ENCODE results near the gene CDC42EP5.

Gene CDC42EP5

GRCh38 chr19:54459282-54460229 lies 13.5 kb downstream of the CDC42EP5 start:
- no peak overlapping the region for H3K9ac ChIP-seq (ENCODE audit: low read depth, low read length)
- peaks cover 29% of the 10 kb centered on the region for H3K4me1 ChIP-seq (ENCODE audit: control insufficient read depth, insufficient read depth, low read length)
- no peaks in the 10 kb centered on the region for H3K9me3 ChIP-seq (replicated peaks; ENCODE audit: low read length)
- no peaks in the 10 kb centered on the region for H3K27me3 ChIP-seq (ENCODE audit: control insufficient read depth, insufficient read depth, low read length)
- no peak overlapping the region for H3K4me2 ChIP-seq (ENCODE audit: low read length)
- no peak overlapping the region for H3K4me3 ChIP-seq (ENCODE audit: low read length)
- peaks cover 69% of the 10 kb centered on the region for H3K36me3 ChIP-seq (ENCODE audit: insufficient read depth, low read length)

GRCh38 chr19:54458648-54459281 lies 14.3 kb downstream of the CDC42EP5 start:
- Histone ChIP-seq H3K27me3 (ENCODE audit: control insufficient read depth, insufficient read depth, low read length) (no peaks in the 10 kb centered on the region), H3K4me2 (ENCODE audit: low read length) (no peak overlapping the region), H3K9me3 (replicated peaks; ENCODE audit: low read length) (no peaks in the 10 kb centered on the region), H3K4me3 (ENCODE audit: low read length) (no peak overlapping the region), H3K4me1 (ENCODE audit: control insufficient read depth, insufficient read depth, low read length) (peaks cover 23% of the 10 kb centered on the region), H3K36me3 (ENCODE audit: insufficient read depth, low read length) (peaks cover 77% of the 10 kb centered on the region), H3K9ac (ENCODE audit: low read depth, low read length) (no peak overlapping the region)

DNA sequence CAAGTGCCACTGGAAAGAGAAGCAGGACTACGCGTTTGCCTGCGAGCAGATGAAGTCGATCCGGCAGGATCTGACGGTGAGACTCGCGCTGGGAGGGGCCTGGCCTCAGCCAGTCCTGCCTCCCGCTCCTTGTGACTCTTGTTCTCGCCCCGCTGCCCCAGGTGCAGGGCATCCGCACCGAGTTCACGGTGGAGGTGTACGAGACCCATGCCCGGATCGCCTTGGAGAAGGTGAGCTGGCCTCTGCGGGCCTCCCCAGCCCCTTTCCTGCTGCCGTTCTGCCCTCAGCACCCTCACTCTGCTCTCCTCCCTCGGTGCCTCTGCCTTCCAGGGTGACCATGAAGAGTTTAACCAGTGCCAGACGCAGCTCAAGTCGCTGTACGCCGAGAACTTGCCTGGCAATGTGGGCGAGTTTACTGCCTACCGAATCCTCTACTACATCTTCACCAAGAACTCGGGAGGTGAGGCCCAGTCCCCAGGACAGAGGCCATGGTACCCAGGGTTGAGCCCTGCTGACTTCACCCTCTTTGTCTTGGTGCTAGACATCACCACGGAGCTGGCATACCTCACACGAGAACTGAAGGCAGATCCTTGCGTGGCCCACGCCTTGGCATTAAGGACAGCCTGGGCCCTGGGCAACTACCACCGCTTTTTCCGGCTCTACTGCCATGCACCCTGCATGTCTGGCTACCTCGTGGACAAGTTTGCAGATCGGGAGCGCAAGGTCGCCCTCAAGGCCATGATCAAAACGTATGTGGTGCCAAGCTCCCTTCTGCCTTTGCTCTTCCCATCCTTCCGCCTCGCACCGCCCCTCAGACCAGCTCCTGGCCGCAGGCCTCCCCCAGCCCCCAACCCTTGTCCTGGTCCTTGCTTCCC lies 15.1 kb downstream of the CDC42EP5 start:
- peaks cover 85% of the 10 kb centered on the region for H3K36me3 ChIP-seq (ENCODE audit: insufficient read depth, low read length)
- H3K9me3 ChIP-seq (replicated peaks; ENCODE audit: low read length) = no peaks in the 10 kb centered on the region
- H3K4me3 ChIP-seq (ENCODE audit: low read length) = no peak overlapping the region
- no peaks in the 10 kb centered on the region for H3K27me3 ChIP-seq (ENCODE audit: control insufficient read depth, insufficient read depth, low read length)
- no peak overlapping the region for H3K4me2 ChIP-seq (ENCODE audit: low read length)
- H3K9ac ChIP-seq (ENCODE audit: low read depth, low read length) = no peak overlapping the region
- H3K4me1 ChIP-seq (ENCODE audit: control insufficient read depth, insufficient read depth, low read length) = peaks cover 17% of the 10 kb centered on the region

GRCh38 chr19:54456423-54457373 lies 16.4 kb downstream of the CDC42EP5 start:
- H3K9me3 ChIP-seq (replicated peaks; ENCODE audit: low read length) = no peaks in the 10 kb centered on the region
- H3K9ac ChIP-seq (ENCODE audit: low read depth, low read length) = no peak overlapping the region
- no peaks in the 10 kb centered on the region for H3K27me3 ChIP-seq (ENCODE audit: control insufficient read depth, insufficient read depth, low read length)
- H3K4me2 ChIP-seq (ENCODE audit: low read length) = no peak overlapping the region
- H3K4me3 ChIP-seq (ENCODE audit: low read length) = no peak overlapping the region
- peaks cover 86% of the 10 kb centered on the region for H3K36me3 ChIP-seq (ENCODE audit: insufficient read depth, low read length)
- H3K4me1 ChIP-seq (ENCODE audit: control insufficient read depth, insufficient read depth, low read length) = peaks cover 9% of the 10 kb centered on the region

DNA sequence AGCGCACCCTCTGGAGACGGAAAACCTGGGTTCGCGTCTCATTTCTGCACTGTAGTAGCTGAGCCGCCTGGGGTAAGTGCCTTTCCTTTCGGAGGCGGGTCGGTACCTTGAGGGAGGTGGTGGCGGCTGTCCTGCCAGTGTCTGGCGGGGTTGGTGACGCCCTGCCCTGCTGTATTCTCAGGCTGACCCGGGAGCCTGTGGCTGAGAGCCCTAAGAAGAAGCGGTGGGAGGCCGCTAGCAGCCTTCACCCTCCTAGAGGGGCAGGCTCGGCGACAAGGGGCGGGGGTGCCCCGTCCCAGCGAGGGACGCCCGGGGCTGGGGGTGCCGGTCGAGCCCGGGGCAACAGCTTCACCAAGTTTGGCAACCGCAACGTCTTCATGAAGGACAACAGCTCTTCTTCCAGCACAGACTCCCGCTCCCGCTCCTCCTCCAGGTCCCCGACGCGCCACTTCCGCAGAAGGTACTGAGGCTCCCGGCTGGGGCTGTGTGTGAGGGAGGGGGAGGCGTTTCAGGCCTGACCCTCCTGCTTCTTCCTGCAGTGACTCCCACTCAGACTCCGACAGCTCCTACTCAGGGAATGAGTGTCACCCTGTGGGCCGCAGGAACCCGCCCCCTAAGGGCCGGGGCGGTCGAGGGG lies 17.2 kb downstream of the CDC42EP5 start:
- Histone ChIP-seq H3K4me2 (ENCODE audit: low read length) (no peak overlapping the region), H3K36me3 (ENCODE audit: insufficient read depth, low read length) (peaks cover 87% of the 10 kb centered on the region), H3K9ac (ENCODE audit: low read depth, low read length) (no peak overlapping the region), H3K4me3 (ENCODE audit: low read length) (no peak overlapping the region), H3K4me1 (ENCODE audit: control insufficient read depth, insufficient read depth, low read length) (peaks cover 12% of the 10 kb centered on the region), H3K27me3 (ENCODE audit: control insufficient read depth, insufficient read depth, low read length) (no peaks in the 10 kb centered on the region), H3K9me3 (replicated peaks; ENCODE audit: low read length) (no peaks in the 10 kb centered on the region)

GRCh38 chr19:54454781-54455675 lies 18.1 kb downstream of the CDC42EP5 start:
- peaks cover 19% of the 10 kb centered on the region for H3K4me1 ChIP-seq (ENCODE audit: control insufficient read depth, insufficient read depth, low read length)
- no peaks in the 10 kb centered on the region for H3K9me3 ChIP-seq (replicated peaks; ENCODE audit: low read length)
- H3K36me3 ChIP-seq (ENCODE audit: insufficient read depth, low read length) = peaks cover 90% of the 10 kb centered on the region
- no peaks in the 10 kb centered on the region for H3K27me3 ChIP-seq (ENCODE audit: control insufficient read depth, insufficient read depth, low read length)
- no peak overlapping the region for H3K9ac ChIP-seq (ENCODE audit: low read depth, low read length)
- no peak overlapping the region for H3K4me2 ChIP-seq (ENCODE audit: low read length)
- no peak overlapping the region for H3K4me3 ChIP-seq (ENCODE audit: low read length)

- Histone ChIP-seq H3K9ac (ENCODE audit: low read depth, low read length) (no peak overlapping the region), H3K9me3 (replicated peaks; ENCODE audit: low read length) (no peaks in the 10 kb centered on the region), H3K4me2 (ENCODE audit: low read length) (no peak overlapping the region), H3K36me3 (ENCODE audit: insufficient read depth, low read length) (peaks cover 92% of the 10 kb centered on the region), H3K4me1 (ENCODE audit: control insufficient read depth, insufficient read depth, low read length) (peaks cover 19% of the 10 kb centered on the region), H3K4me3 (ENCODE audit: low read length) (no peak overlapping the region), H3K27me3 (ENCODE audit: control insufficient read depth, insufficient read depth, low read length) (no peaks in the 10 kb centered on the region)
Observed at GRCh38 chr19:54453921-54454780, 18.9 kb downstream of the CDC42EP5 start.

DNA sequence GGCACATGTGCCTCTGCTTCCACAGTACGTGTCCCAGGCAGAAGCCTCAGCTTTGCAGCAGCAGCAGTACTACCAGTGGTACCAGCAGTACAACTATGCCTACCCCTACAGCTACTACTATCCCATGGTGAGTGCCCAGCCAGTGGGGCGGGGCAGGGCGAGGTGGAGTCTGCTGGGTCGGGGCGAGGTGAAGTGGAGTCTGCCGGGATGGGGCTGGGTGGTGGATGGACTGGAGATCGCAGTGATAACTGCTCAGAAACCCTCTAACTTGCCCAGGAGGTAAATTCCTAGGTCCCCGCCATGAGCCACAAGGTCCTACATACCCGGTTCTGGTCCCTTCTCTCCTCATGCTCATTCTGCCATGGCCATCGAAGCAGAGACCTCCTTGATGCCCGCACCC lies 20.5 kb downstream of the CDC42EP5 start:
- Histone ChIP-seq H3K4me1 (ENCODE audit: control insufficient read depth, insufficient read depth, low read length) (peaks cover 19% of the 10 kb centered on the region), H3K9me3 (replicated peaks; ENCODE audit: low read length) (no peaks in the 10 kb centered on the region), H3K9ac (ENCODE audit: low read depth, low read length) (peak overlapping the region; percentile 2), H3K36me3 (ENCODE audit: insufficient read depth, low read length) (peaks cover 77% of the 10 kb centered on the region), H3K27me3 (ENCODE audit: control insufficient read depth, insufficient read depth, low read length) (no peaks in the 10 kb centered on the region), H3K4me2 (ENCODE audit: low read length) (no peak overlapping the region), H3K4me3 (ENCODE audit: low read length) (no peak overlapping the region)

DNA sequence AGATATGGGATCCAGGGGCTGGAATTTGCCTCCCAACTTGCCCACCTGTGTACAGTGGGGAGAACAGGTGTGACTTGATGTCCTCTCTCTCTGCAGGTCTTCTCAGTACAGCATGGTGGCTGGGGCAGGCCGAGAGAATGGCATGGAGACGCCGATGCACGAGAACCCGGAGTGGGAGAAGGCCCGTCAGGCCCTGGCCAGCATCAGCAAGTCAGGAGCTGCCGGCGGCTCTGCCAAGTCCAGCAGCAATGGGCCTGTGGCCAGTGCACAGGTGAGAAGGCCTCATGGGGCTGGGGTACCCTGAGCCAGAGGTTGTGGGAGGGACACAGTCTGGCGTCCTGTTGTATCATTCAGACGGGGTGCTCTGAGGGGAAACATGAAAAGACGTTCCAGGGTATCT lies 21.1 kb downstream of the CDC42EP5 start:
- no peaks in the 10 kb centered on the region for H3K9me3 ChIP-seq (replicated peaks; ENCODE audit: low read length)
- peak overlapping the region; percentile 6 for H3K9ac ChIP-seq (ENCODE audit: low read depth, low read length)
- no peak overlapping the region for H3K4me3 ChIP-seq (ENCODE audit: low read length)
- H3K27me3 ChIP-seq (ENCODE audit: control insufficient read depth, insufficient read depth, low read length) = no peaks in the 10 kb centered on the region
- peaks cover 74% of the 10 kb centered on the region for H3K36me3 ChIP-seq (ENCODE audit: insufficient read depth, low read length)
- peaks cover 24% of the 10 kb centered on the region for H3K4me1 ChIP-seq (ENCODE audit: control insufficient read depth, insufficient read depth, low read length)
- peak overlapping the region; percentile 93 for H3K4me2 ChIP-seq (ENCODE audit: low read length)
